Activated gamma-delta T cell treated with anti-CD3 and anti-CD28 coated beads, Interleukin-2, amount 50 U/mL, for 16 hours (primary cell): ENCODE results near the gene SPRY4.
"Not testable (repeated sequence)": the region's sequence is repeated elsewhere in the genome, so short reads cannot be mapped to it uniquely, and the experiment has no call there.

Experiments
- DNase-seq: peaks from one replicate; pipeline ENCODE4 v3.0.0-alpha.2; 2020; ENCODE audit warnings: low read depth

The SPRY4 gene

DNA sequence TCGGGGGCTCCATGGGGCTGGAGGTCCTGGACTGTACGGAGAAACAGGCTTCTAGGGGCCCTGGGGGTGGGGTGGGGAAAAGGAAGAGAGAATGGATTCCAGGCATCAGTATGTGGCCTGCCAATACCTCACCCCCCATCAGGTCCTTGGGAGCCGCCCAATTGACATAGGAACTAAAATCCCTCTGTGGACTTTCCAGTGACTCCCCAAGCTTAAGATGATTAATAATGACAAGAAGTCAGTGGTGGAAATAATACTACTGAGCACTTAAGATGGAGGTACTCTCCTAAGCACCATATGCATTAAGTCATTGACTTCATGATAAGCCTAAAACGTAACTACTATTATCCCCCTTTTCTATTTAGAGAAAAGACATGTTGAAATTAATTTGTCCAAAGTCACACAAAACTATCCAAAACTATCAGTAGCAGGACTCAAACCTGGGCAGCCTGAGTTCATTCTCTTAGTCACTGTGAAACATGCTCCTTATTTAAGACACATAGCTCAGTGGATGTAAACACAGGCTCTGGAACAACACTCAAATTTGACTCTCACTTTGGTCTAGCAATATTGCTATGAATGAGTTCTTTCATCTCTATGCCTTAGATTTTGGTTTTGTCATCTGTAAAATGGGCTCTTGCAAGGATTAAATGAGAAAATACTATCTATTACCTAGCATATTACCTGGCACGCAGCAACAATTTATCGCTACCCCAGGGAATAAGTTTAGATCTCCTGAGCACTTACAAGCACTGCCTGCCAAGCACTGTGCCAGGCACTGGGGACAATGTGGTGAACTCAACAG lies 9.5 kb downstream of the SPRY4 start:
- DNase-seq: no peak

DNA sequence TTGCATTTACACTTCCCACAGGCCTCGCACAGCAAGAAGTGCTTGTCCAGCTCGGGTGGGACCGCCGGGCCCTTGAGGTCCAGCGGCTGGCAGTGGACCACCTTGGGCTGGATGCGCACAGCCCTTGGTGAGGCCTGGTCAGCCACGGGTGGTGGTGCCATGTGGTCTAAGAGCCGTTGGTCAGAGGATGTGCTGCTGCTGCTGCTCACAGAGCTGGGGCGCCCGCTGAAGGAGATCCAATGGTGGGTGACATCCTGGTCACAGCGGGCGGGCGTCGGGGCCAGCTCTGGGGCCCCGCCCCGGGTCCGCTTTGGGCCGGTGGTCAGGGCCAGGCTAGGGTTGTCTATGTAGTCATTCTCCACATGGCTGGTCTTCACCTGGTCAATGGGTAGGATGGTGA lies 10.2 kb downstream of the SPRY4 start:
- no peak for DNase-seq

DNA sequence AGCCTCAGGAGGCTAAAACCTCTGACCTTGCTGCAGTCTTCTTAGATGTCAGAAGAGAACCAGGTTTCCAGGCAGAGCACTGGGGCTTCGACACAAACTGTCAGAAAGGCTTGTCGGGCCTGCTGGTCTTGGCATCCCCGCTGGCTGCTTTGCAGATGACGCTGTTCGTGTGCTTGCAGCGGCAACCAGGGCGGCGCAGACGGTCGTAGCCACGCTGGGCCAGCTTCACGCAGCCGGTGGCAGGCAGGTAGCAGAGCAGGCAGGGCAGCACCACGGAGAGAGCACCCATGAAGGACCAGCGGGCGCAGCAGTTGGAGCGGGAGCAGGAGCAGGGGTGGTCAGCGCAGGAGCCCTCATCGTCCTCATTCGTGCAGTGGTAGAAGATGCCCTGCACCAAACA lies 10.7 kb downstream of the SPRY4 start:
- DNase-seq: no peak

DNA sequence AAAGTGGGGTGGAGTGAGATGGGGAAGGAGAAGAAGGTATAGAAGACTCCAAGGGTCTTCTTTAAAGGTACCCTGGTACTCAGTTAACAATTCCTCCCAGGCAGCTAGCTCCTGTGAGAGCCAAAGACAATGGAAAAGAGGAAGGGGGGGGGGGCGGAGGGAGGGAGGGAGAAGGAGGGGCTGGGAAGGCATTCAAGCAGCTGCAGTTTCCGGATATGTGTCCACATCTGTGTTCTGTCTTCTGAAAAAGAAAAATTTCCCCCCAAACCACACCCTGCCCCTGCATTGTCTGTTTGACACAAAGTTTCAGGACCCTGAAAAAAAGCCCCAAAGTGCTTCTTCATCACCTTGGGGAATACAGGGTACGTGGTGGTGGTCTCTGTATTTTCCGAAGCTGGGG lies 11.1 kb downstream of the SPRY4 start:
- no peak for DNase-seq

DNA sequence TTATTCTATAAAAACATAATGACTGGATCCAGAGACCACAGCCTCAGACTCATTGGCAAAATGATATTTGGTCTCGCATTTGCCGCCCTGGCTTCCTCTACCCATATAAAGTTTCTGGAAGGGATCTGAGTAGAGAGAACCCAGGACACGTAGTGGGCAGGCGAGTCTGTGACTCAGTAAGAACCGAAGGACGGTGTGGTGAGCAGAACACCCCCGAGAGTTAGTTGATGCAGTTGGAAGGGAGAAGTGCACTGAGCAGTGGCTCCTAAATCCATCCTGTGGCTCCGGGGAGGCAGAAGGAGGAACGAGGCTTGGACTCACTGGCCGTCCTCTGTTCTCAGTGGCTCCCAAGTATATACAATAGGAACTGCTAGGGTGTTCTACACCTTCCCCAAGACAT lies 11.5 kb downstream of the SPRY4 start:
- no peak for DNase-seq

DNA sequence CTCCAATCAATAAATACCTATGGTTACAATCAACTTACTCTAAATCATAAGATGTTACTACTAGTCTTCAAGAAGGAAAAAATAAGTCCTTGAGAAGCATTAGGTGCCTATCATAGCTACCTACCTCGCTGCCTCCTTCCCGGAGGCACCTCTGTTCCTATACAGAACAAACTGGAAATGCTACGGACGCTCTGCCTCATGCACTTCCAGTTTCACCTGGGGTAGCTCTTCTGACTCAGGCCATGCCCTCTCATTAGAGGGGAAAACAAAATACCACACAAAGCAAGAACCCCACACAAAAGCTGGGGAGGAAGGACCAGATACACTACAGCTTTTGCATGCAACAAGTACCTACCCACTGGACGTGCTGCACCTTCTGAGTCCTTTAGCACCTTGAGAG lies 12.4 kb downstream of the SPRY4 start:
- DNase-seq: no peak

DNA sequence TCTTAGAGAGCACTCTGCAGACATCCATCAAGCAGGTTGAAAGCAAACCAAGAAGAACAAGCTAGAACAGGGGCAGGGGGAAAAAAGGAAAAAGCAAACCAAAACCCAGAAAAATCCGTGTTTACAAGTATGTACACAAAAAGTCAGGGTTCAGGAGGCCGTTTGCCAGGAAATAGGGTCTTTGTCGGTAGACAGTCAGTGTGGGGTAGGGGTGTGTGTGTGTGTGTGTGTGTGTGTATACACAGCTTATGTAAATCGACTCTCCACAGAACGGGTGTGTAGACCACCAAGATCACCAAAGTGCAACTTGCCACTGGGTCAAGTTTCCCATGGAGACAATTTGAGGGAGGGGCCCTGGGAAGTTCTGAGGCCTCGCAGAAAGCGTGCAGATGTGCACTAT lies 13.1 kb downstream of the SPRY4 start:
- no peak for DNase-seq

DNA sequence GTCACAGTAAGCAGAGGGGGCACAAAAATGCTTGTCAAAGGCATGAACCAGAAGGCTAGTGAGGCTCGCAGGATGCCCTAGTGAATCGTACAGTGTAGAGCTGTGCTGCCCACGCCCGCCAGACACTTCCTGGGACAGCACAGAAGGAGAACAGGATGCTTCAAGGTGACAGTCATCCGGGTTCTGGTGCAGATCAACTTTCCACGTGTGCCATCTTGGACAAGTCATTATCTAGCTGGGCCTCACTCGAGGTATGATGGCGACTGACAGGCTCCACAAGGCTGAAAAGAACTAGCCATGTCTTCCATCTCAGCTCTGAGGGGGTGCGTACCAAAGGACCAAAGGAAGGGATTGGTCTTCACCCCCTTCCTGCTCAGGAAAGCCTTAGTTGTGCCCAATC lies 14.0 kb downstream of the SPRY4 start:
- DNase-seq: no peak

DNA sequence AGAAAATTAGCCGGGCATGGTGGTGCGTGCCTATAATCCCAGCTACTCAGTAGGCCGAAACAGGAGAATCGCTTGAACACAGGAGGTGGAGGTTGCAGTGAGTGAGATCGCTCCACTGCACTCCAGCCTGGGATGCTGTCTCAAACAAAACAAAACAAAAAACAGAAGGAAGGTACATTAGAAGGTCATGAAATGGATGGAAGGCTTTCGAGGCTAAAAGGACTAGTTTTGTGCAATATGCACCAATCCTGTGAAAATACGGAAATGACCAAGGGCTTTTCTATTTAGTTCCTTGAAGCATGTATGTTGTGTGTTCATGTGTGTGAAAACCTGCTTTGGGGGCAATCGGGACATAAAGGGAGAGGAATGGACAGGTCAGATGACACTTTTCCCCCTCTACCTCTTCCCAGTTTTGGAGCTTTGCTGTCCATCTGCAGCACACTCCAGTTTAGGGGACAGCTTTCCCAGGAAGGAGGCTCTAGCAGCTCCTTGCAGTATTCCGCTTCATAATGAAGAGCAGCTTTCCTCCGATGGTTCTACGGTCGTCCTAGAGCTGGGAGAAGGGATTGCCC lies 15.0 kb downstream of the SPRY4 start:
- DNase-seq: no peak

DNA sequence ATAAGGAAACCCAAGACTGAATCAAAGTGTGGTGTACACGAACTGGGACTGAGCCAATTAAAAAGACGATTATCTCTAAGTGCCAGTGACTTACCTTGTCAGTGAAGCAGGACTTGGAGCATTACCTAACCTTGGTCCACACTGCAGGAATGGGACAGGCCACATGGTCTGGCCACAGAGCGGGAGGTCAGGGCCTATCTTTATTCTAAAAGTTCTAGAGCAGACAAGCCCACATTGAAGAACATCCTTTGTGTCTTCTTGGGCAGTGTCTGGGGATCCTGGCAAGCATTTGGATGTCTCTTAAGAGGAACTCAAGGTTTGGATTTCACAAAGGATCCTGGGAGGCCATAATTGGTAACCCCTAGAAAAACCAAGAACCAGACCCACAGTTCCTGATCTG lies 16.5 kb downstream of the SPRY4 start:
- DNase-seq: no peak

DNA sequence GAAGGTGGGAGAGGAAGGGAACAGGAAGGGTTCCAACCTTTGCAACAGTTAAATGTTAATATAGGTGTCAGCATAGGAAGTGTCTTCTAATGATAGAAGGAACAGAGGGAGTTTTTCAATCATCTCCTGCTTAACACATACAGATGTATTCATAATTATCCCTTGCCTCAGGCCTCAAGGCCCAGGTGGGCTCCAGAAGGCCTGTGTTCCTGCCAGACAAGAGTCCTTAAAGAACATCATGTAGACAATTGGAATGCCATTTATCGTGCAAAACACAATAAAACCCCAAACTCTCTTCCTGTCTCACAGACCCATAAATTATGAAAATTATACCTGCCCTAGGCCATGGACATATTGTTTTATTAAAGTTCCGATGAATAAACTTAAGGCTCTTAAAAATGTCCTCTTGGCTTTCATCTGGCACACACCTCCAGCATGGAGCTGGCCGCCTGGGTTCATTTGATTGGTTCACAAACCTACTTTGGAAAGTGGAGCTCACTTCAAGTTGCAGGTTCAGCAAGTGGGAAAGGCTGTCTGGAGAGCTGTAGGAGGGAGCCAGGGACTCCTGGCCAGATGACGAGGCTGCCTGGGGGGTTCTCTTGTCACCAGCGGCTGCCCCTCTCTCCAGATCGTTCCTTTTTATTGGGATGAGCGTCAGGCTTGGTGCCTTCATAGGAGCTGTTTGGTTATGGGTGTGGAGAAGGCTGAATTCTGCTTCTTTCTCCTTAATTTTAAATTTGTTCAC lies 17.5 kb downstream of the SPRY4 start:
- no peak for DNase-seq

DNA sequence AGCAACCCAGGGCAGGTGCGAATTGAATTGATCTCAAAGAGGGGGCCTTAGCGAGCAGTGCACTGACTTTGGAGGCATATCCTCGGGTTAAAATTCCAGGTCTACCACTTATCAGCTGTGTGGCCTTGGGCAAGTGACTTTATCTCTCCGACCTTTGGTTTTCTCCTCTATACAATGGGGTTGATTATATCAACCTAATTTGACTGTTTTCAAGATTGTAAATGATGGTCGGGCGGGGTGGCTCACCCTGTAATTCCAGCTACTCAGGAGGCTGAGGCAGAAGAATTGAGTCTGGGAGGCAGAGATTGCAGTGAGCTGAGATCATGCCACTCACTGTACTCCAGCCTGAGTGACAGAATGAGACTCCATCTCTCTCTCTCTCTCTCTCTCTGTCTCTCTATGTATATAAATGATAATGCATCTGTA lies 18.7 kb downstream of the SPRY4 start:
- no peak for DNase-seq

DNA sequence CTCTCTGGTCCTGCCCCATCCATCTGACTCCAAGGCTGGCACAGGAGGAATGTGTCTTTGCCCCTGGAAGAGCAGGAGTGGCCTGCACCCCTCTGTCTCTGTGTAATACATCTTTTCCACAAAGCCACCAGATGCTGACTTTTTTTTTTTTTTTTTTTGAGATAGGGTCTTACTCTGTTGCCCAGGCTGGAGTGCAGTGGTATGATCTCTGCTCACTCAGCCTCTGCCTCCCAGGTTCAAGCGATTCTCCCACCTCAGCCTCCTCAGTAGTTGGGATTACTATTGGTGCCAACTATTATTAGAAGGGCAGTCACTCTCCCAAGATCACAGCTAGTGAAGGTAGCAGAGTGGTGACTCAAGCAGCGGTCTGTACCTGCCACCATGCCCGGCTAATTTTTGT lies 19.6 kb downstream of the SPRY4 start:
- DNase-seq: no peak

DNA sequence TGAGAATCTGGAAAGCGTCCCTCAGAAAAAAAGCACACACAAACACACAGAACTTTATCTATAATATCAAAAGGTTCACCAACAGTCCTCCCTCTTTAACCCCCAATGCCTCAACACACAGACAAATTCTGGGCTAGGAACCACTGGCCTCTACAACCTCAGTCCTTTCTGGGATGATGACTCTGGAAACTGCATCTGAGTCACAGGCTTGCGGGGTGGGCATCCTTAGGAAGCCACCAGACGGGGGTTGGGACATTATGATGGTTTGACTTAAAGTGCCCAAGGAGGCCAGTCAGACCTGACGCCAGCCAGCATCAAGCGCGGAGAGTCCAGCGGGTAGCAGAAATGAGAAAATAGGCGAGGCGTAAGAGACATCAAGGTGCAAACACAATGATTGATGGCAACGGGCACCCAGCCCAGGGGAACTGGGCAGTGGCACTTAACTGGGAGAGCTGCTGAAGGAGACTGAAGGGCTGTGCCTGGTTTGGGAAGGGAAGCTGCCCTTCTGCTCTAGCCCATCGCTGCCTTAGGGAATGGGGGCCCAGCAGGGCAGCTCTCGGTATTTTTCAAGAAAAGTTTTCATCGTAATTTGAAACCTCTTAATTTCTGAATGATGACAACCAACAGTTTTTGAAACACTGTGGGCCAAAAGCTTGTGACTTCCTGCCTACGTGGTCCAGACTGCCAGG lies 20.7 kb downstream of the SPRY4 start:
- no peak for DNase-seq

DNA sequence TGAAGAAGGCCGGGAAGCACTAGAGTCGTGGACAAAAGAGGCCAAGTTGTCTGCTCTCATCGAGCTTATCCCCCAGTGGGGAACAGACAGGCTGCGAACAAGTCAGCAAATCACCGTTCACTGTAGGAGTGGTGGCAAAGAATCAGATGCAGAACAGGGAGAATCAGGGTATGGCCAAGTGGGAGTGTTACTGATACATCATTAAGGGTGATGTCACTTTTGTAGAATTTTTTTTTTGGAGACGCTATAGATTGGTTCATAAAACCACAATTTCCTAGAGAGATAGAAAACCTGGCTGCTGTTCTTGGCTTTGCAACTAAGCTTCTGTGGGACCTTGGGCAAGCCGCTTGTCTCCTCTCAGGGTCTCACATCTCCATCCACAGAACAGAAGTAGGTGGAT lies 21.3 kb downstream of the SPRY4 start:
- DNase-seq: no peak

DNA sequence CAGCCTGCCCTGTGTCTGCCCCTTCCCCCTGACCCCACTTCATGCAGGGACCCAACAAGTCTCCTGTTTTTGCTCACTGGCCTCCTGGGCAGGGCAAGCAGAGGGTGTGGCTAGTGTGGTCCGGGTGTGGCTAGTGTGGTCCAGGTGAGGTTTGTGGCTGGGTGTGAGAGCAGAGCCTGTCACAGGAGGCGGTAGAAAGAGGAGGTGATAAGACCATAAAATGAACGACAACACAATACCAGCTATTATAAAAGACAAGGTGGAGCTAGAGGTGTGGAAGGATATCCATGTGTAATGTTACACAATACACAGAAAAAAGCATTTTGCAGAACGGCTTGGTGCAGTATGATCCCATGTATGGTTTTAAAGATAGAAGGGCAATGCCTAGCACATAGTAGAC lies 23.3 kb downstream of the SPRY4 start:
- no peak for DNase-seq

DNA sequence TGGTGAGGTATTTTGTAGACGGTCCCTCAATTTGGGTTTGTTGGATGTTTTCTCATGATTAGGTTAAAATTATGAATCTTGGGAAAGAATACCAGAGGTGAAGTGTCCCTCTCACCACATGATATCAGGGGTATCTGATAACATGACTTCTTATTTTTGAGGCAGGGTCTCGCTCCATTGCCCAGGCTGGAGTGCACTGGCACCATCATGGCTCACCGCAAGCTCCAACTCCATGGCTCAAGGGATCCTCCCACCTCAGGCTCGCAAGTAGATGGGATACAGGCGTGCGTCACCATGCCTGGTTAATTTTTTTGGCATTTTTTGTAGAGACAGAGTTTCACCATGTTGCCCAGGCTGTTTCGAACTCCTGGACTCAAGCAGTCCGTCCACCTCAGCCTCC lies 24.1 kb downstream of the SPRY4 start:
- no peak for DNase-seq

DNA sequence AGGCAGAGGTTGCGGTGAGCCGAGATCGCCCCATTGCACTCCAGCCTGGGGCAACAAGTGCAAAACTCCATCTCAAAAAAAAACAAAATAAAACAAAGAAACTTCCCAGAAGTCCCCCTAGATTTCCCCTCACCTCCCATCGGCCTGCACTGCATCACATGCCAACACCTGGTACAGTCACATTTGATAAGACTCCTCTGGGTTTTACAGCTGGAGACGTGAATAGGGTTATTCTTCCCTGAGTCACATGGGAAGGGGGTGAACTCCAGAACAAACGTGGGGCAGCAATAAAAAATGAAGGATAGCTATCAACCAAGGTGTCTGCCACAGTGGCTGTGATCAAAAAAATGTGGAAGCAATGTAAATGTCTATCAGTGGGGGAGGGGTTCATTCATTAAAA lies 26.0 kb downstream of the SPRY4 start:
- DNase-seq: no peak

DNA sequence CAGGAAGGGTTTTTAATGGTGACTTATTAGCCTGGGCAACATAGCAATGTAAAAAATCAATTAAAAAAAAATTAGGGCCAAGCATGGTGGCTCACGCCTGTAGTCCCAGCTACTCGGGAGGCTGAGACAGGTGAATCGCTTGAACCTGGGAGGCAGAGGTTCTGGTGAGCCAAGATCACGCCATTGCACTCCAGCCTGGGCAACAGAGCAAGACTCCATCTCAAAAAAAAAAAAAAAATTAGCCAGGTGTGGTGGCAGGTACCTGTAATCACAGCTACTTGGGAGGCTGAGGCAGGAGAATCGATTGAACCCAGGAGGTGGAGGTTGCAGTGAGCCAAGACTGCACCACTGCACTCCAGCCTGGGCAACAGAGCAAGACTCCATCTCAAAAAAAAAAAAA lies 27.0 kb downstream of the SPRY4 start:
- not testable (repeated sequence) for DNase-seq

DNA sequence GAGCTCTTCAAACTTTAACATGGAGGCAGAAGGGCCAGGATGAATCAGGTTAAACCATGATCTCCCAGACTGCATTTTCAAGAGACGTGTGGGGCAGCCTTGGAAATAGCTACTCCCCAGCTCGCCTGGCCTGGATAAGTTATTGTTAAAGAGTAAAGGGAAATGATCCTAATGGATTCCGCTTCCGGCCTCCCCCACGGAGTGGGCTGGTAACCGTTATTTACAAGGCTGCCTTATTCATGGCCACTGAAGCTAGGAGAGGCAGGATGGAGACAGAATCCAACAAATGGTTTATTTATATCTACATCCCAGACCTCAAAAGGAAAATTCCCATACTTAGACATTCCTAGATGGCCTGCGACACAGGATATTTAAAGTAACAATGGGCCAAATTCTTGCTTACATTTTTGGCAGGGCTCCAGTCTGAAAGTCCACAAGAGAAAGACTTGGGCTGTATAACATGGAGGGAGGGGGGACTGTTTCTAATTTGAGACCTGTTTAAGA lies 27.9 kb downstream of the SPRY4 start:
- no peak for DNase-seq

DNA sequence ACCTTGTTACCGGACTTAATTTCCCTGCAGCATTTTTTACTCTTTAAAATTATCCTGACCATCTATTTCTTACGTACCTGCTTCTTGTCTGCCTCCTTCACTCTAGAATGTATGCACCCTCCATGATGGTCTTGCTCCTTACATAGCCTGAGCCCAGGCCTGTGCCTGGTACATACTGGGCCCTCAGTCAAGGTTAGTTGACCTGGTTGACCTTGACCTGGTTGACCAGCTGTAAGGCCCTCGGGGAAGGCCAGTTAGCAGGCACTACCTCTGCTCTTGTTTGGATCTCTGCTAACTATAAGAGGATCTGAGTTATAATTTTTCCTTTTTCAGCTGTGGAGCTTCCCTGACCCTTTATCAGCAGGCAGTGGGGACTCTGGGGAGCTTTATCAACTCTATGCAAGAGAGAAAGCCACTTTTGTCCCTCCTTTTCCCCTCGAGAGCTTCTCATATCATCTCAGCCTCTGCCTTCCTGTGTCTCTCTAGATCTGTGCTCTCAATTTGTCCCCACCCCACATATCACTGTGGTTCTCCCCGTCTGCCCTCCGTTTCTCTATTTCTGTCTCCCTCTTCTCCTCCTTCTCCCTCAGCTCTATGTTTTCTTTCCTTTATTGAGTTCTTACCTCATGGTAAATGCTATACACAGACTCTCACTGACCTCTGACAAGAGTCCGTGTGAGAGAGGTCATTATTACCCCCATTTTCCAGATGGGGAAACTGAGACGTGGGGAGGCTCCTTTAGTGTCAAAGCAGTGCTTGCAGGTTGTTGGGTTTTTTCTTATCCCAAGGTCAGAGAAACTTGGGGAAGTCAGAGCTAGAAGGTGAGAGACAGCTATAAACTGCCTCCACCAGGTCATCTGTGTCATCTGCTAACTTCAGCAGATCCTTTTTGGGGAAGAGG lies 28.6 kb downstream of the SPRY4 start:
- DNase-seq: no peak
